ENCODE results near the gene ALMS1.

- TF ChIP-seq, protein P1, sequence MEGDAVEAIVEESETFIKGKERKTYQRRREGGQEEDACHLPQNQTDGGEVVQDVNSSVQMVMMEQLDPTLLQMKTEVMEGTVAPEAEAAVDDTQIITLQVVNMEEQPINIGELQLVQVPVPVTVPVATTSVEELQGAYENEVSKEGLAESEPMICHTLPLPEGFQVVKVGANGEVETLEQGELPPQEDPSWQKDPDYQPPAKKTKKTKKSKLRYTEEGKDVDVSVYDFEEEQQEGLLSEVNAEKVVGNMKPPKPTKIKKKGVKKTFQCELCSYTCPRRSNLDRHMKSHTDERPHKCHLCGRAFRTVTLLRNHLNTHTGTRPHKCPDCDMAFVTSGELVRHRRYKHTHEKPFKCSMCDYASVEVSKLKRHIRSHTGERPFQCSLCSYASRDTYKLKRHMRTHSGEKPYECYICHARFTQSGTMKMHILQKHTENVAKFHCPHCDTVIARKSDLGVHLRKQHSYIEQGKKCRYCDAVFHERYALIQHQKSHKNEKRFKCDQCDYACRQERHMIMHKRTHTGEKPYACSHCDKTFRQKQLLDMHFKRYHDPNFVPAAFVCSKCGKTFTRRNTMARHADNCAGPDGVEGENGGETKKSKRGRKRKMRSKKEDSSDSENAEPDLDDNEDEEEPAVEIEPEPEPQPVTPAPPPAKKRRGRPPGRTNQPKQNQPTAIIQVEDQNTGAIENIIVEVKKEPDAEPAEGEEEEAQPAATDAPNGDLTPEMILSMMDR (conservative IDR thresholded peaks at IDR 0.05; ENCODE audit: low read depth, low read length), result no peak
- TF ChIP-seq RCOR1 (IDR thresholded peaks at IDR 0.05; ENCODE audit: insufficient replicate concordance, low read length) (no peak), POLR2A (IDR thresholded peaks at IDR 0.05; ENCODE audit: low read depth, low read length) (no peak), SMC3 (IDR thresholded peaks at IDR 0.05; ENCODE audit: low read depth, low read length) (no peak), MAZ (IDR thresholded peaks at IDR 0.05; ENCODE audit: borderline replicate concordance, low read depth, low read length) (no peak), MAFK (IDR thresholded peaks at IDR 0.05; ENCODE audit: low read depth, low read length) (no peak), BHLHE40 (IDR thresholded peaks at IDR 0.05; ENCODE audit: low read depth, low read length) (no peak), CHD1 (IDR thresholded peaks at IDR 0.05; ENCODE audit: low read depth, low read length) (no peak), FOS (IDR thresholded peaks at IDR 0.05; ENCODE audit: low read depth, low read length) (no peak), RAD21 (IDR thresholded peaks at IDR 0.05; ENCODE audit: low read length) (no peak)
- TF ChIP-seq, protein P2, sequence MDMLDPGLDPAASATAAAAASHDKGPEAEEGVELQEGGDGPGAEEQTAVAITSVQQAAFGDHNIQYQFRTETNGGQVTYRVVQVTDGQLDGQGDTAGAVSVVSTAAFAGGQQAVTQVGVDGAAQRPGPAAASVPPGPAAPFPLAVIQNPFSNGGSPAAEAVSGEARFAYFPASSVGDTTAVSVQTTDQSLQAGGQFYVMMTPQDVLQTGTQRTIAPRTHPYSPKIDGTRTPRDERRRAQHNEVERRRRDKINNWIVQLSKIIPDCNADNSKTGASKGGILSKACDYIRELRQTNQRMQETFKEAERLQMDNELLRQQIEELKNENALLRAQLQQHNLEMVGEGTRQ (IDR thresholded peaks at IDR 0.05; ENCODE audit: low read depth, low read length), result no peak
Measured at GRCh38 chr2:73487112-73487657, 101.5 kb downstream of the ALMS1 start.

Measured in IMR-90 (cell line).